Hepatocyte (in vitro differentiated cells): ENCODE results near the gene SCAMP2.

Experiments
- EZH2phosphoT487 ChIP-seq: fragments of 200-600 bp; sonication (generic); IDR thresholded peaks from one replicate; pipeline ENCODE4 v1.6.1; 2018; ENCODE audit warnings: antibody characterized with exemption, mild to moderate bottlenecking, low read depth, moderate library complexity; ENCODE audit not compliant: unreplicated experiment, severe bottlenecking
- TF ChIP-seq, protein P1 (sequence below): fragments of 200-600 bp; sonication (generic); IDR thresholded peaks from 2 replicates; pipeline ENCODE4 v1.5.1; 2016; ENCODE audit warnings: antibody characterized with exemption, mild to moderate bottlenecking; ENCODE audit not compliant: poor library complexity

- TF ChIP-seq, protein P1, sequence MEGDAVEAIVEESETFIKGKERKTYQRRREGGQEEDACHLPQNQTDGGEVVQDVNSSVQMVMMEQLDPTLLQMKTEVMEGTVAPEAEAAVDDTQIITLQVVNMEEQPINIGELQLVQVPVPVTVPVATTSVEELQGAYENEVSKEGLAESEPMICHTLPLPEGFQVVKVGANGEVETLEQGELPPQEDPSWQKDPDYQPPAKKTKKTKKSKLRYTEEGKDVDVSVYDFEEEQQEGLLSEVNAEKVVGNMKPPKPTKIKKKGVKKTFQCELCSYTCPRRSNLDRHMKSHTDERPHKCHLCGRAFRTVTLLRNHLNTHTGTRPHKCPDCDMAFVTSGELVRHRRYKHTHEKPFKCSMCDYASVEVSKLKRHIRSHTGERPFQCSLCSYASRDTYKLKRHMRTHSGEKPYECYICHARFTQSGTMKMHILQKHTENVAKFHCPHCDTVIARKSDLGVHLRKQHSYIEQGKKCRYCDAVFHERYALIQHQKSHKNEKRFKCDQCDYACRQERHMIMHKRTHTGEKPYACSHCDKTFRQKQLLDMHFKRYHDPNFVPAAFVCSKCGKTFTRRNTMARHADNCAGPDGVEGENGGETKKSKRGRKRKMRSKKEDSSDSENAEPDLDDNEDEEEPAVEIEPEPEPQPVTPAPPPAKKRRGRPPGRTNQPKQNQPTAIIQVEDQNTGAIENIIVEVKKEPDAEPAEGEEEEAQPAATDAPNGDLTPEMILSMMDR: no peak
- no peak for TF ChIP-seq EZH2phosphoT487
Observed at GRCh38 chr15:74907163-74907870, 34.2 kb upstream of the SCAMP2 start.
